ENCODE measurements around the gene DTD1.

Gene DTD1

GRCh38 chr20:18628330-18628920 lies 40.6 kb downstream of the DTD1 start:
- no peaks in the 10 kb centered on the region for H3K4me1 ChIP-seq (ENCODE audit: control insufficient read depth, low read depth, low read length)
- no peak overlapping the region for H3K23ac ChIP-seq (ENCODE audit: low read length)
- no peaks in the 10 kb centered on the region for H3K36me3 ChIP-seq (ENCODE audit: control insufficient read depth, insufficient read depth, low read length)
- H2BK120ac ChIP-seq (ENCODE audit: low read depth, low read length): no peak overlapping the region
- no peaks in the 10 kb centered on the region for H3K27me3 ChIP-seq (ENCODE audit: insufficient read depth, low read length, poor library complexity)
- H3K56ac ChIP-seq (ENCODE audit: low read length): no peak overlapping the region
- H2AK5ac ChIP-seq (ENCODE audit: low read length): no peak overlapping the region
- H2BK15ac ChIP-seq (replicated peaks; ENCODE audit: low read depth): no peak overlapping the region
- H3K79me2 ChIP-seq (ENCODE audit: control insufficient read depth, insufficient read depth, low read length): no peaks in the 10 kb centered on the region
- no peak overlapping the region for H3K18ac ChIP-seq (ENCODE audit: low read length)
- no peak overlapping the region for H3K4ac ChIP-seq (ENCODE audit: low read depth, low read length)
- no peak overlapping the region for H3K9ac ChIP-seq (ENCODE audit: low read length)
- no peaks in the 10 kb centered on the region for H3K79me1 ChIP-seq (ENCODE audit: low read length)
- no peak overlapping the region for H3K4me2 ChIP-seq (ENCODE audit: low read length)
- DNase-seq: peak; percentile 57
- WGBS (ENCODE audit: extremely low coverage, insufficient coverage, low lambda C conversion rate): no CpG with 5 or more reads among the region's 11 CpGs
- H3K4me3 ChIP-seq (ENCODE audit: low read length): no peak overlapping the region
- H2BK5ac ChIP-seq (ENCODE audit: low read length): no peak overlapping the region
- no peak overlapping the region for H4K8ac ChIP-seq (ENCODE audit: low read depth, low read length)
- no peak overlapping the region for H4K5ac ChIP-seq (ENCODE audit: low read length)
- no peak overlapping the region for H3K27ac ChIP-seq (ENCODE audit: low read depth, low read length)

GRCh38 chr20:18632196-18632789 lies 44.4 kb downstream of the DTD1 start:
- Histone ChIP-seq H3K27me3 (ENCODE audit: insufficient read depth, low read length, poor library complexity) (no peaks in the 10 kb centered on the region), H3K27ac (ENCODE audit: low read depth, low read length) (no peak overlapping the region), H3K4me1 (ENCODE audit: control insufficient read depth, low read depth, low read length) (no peaks in the 10 kb centered on the region), H3K9ac (ENCODE audit: low read length) (no peak overlapping the region), H4K8ac (ENCODE audit: low read depth, low read length) (no peak overlapping the region), H3K4me3 (ENCODE audit: low read length) (no peak overlapping the region), H2BK120ac (ENCODE audit: low read depth, low read length) (no peak overlapping the region), H3K79me2 (ENCODE audit: control insufficient read depth, insufficient read depth, low read length) (no peaks in the 10 kb centered on the region), H3K36me3 (ENCODE audit: control insufficient read depth, insufficient read depth, low read length) (no peaks in the 10 kb centered on the region), H2BK5ac (ENCODE audit: low read length) (no peak overlapping the region), H3K4ac (ENCODE audit: low read depth, low read length) (no peak overlapping the region), H3K18ac (ENCODE audit: low read length) (no peak overlapping the region), H4K5ac (ENCODE audit: low read length) (no peak overlapping the region), H3K4me2 (ENCODE audit: low read length) (no peak overlapping the region), H2BK15ac (replicated peaks; ENCODE audit: low read depth) (no peak overlapping the region), H3K56ac (ENCODE audit: low read length) (no peak overlapping the region), H3K79me1 (ENCODE audit: low read length) (no peaks in the 10 kb centered on the region), H2AK5ac (ENCODE audit: low read length) (no peak overlapping the region), H3K23ac (ENCODE audit: low read length) (no peak overlapping the region)
- DNase-seq: peak; percentile 80
- no CpG with 5 or more reads among the region's 7 CpGs for WGBS (ENCODE audit: extremely low coverage, insufficient coverage, low lambda C conversion rate)

- DNase-seq: no peak
- no peak overlapping the region for H2AK5ac ChIP-seq (ENCODE audit: low read length)
- no peak overlapping the region for H3K56ac ChIP-seq (ENCODE audit: low read length)
- no peaks in the 10 kb centered on the region for H3K27me3 ChIP-seq (ENCODE audit: insufficient read depth, low read length, poor library complexity)
- H3K18ac ChIP-seq (ENCODE audit: low read length): no peak overlapping the region
- H3K23ac ChIP-seq (ENCODE audit: low read length): no peak overlapping the region
- no peak overlapping the region for H2BK120ac ChIP-seq (ENCODE audit: low read depth, low read length)
- H2BK15ac ChIP-seq (replicated peaks; ENCODE audit: low read depth): no peak overlapping the region
- no peak overlapping the region for H2BK5ac ChIP-seq (ENCODE audit: low read length)
- H3K4me2 ChIP-seq (ENCODE audit: low read length): no peak overlapping the region
- no peak overlapping the region for H3K9ac ChIP-seq (ENCODE audit: low read length)
- no CpG with 5 or more reads among the region's 2 CpGs for WGBS (ENCODE audit: extremely low coverage, insufficient coverage, low lambda C conversion rate)
- no peaks in the 10 kb centered on the region for H3K79me1 ChIP-seq (ENCODE audit: low read length)
- H3K4me1 ChIP-seq (ENCODE audit: control insufficient read depth, low read depth, low read length): no peaks in the 10 kb centered on the region
- H3K27ac ChIP-seq (ENCODE audit: low read depth, low read length): no peak overlapping the region
- no peaks in the 10 kb centered on the region for H3K79me2 ChIP-seq (ENCODE audit: control insufficient read depth, insufficient read depth, low read length)
- no peaks in the 10 kb centered on the region for H3K36me3 ChIP-seq (ENCODE audit: control insufficient read depth, insufficient read depth, low read length)
- no peak overlapping the region for H3K4ac ChIP-seq (ENCODE audit: low read depth, low read length)
- no peak overlapping the region for H4K5ac ChIP-seq (ENCODE audit: low read length)
- H3K4me3 ChIP-seq (ENCODE audit: low read length): no peak overlapping the region
- H4K8ac ChIP-seq (ENCODE audit: low read depth, low read length): no peak overlapping the region
These were observed 45.6 kb downstream of the DTD1 start for GRCh38 chr20:18633411-18633810.

- WGBS (ENCODE audit: extremely low coverage, insufficient coverage, low lambda C conversion rate): no CpG with 5 or more reads among the region's 5 CpGs
- Histone ChIP-seq H3K79me2 (ENCODE audit: control insufficient read depth, insufficient read depth, low read length) (no peaks in the 10 kb centered on the region), H3K9ac (ENCODE audit: low read length) (no peak overlapping the region), H3K27ac (ENCODE audit: low read depth, low read length) (no peak overlapping the region), H4K8ac (ENCODE audit: low read depth, low read length) (no peak overlapping the region), H2BK5ac (ENCODE audit: low read length) (no peak overlapping the region), H3K23ac (ENCODE audit: low read length) (no peak overlapping the region), H3K4me1 (ENCODE audit: control insufficient read depth, low read depth, low read length) (no peaks in the 10 kb centered on the region), H3K36me3 (ENCODE audit: control insufficient read depth, insufficient read depth, low read length) (no peaks in the 10 kb centered on the region), H3K18ac (ENCODE audit: low read length) (no peak overlapping the region), H2BK120ac (ENCODE audit: low read depth, low read length) (no peak overlapping the region), H2BK15ac (replicated peaks; ENCODE audit: low read depth) (no peak overlapping the region), H3K4me3 (ENCODE audit: low read length) (no peak overlapping the region), H4K5ac (ENCODE audit: low read length) (no peak overlapping the region), H3K56ac (ENCODE audit: low read length) (no peak overlapping the region), H3K4me2 (ENCODE audit: low read length) (no peak overlapping the region), H3K27me3 (ENCODE audit: insufficient read depth, low read length, poor library complexity) (no peaks in the 10 kb centered on the region), H3K4ac (ENCODE audit: low read depth, low read length) (no peak overlapping the region), H2AK5ac (ENCODE audit: low read length) (no peak overlapping the region), H3K79me1 (ENCODE audit: low read length) (no peaks in the 10 kb centered on the region)
- DNase-seq: no peak
These were observed 46.6 kb downstream of the DTD1 start for GRCh38 chr20:18634501-18634900.

GRCh38 chr20:18635380-18635779 lies 47.5 kb downstream of the DTD1 start:
- Histone ChIP-seq H3K27me3 (ENCODE audit: insufficient read depth, low read length, poor library complexity) (no peaks in the 10 kb centered on the region), H3K23ac (ENCODE audit: low read length) (no peak overlapping the region), H3K4me3 (ENCODE audit: low read length) (no peak overlapping the region), H4K5ac (ENCODE audit: low read length) (no peak overlapping the region), H3K4me1 (ENCODE audit: control insufficient read depth, low read depth, low read length) (no peaks in the 10 kb centered on the region), H3K79me2 (ENCODE audit: control insufficient read depth, insufficient read depth, low read length) (no peaks in the 10 kb centered on the region), H3K56ac (ENCODE audit: low read length) (no peak overlapping the region), H3K27ac (ENCODE audit: low read depth, low read length) (no peak overlapping the region), H2BK120ac (ENCODE audit: low read depth, low read length) (no peak overlapping the region), H3K9ac (ENCODE audit: low read length) (no peak overlapping the region), H2BK5ac (ENCODE audit: low read length) (no peak overlapping the region), H3K36me3 (ENCODE audit: control insufficient read depth, insufficient read depth, low read length) (no peaks in the 10 kb centered on the region), H3K4ac (ENCODE audit: low read depth, low read length) (no peak overlapping the region), H3K79me1 (ENCODE audit: low read length) (no peaks in the 10 kb centered on the region), H2BK15ac (replicated peaks; ENCODE audit: low read depth) (no peak overlapping the region), H3K18ac (ENCODE audit: low read length) (no peak overlapping the region), H3K4me2 (ENCODE audit: low read length) (no peak overlapping the region), H2AK5ac (ENCODE audit: low read length) (no peak overlapping the region), H4K8ac (ENCODE audit: low read depth, low read length) (no peak overlapping the region)
- no CpG with 5 or more reads among the region's 1 CpG for WGBS (ENCODE audit: extremely low coverage, insufficient coverage, low lambda C conversion rate)
- DNase-seq: no peak

- Histone ChIP-seq H2BK5ac (ENCODE audit: low read length) (no peak overlapping the region), H2BK15ac (replicated peaks; ENCODE audit: low read depth) (no peak overlapping the region), H3K4me1 (ENCODE audit: control insufficient read depth, low read depth, low read length) (no peaks in the 10 kb centered on the region), H2AK5ac (ENCODE audit: low read length) (no peak overlapping the region), H3K18ac (ENCODE audit: low read length) (no peak overlapping the region), H3K4me3 (ENCODE audit: low read length) (no peak overlapping the region), H3K79me2 (ENCODE audit: control insufficient read depth, insufficient read depth, low read length) (no peaks in the 10 kb centered on the region), H2BK120ac (ENCODE audit: low read depth, low read length) (no peak overlapping the region), H3K36me3 (ENCODE audit: control insufficient read depth, insufficient read depth, low read length) (no peaks in the 10 kb centered on the region), H3K4me2 (ENCODE audit: low read length) (no peak overlapping the region), H4K8ac (ENCODE audit: low read depth, low read length) (no peak overlapping the region), H3K79me1 (ENCODE audit: low read length) (no peaks in the 10 kb centered on the region), H3K27me3 (ENCODE audit: insufficient read depth, low read length, poor library complexity) (no peaks in the 10 kb centered on the region), H3K4ac (ENCODE audit: low read depth, low read length) (no peak overlapping the region), H3K27ac (ENCODE audit: low read depth, low read length) (no peak overlapping the region), H3K23ac (ENCODE audit: low read length) (no peak overlapping the region), H3K9ac (ENCODE audit: low read length) (no peak overlapping the region), H4K5ac (ENCODE audit: low read length) (no peak overlapping the region), H3K56ac (ENCODE audit: low read length) (no peak overlapping the region)
- no CpG with 5 or more reads among the region's 5 CpGs for WGBS (ENCODE audit: extremely low coverage, insufficient coverage, low lambda C conversion rate)
- DNase-seq: no peak
These were observed 49.4 kb downstream of the DTD1 start for GRCh38 chr20:18637224-18637623.

Data from mesendoderm (in vitro differentiated cells).